Measurements from ENCODE around the gene MRGPRE. TPM values are rescaled to one million over a fixed set of nuclear protein-coding genes. Genes with fewer than 3 reads are reported as not detected.
"Not testable (repeated sequence)": the region's sequence is repeated elsewhere in the genome, so short reads cannot be mapped to it uniquely, and the experiment has no call there.

The MRGPRE gene
- total and polyA plus RNA-seq, 2 donors (not counting 1 experiment from before 2014, with no cell fraction given), result not detected

DNA sequence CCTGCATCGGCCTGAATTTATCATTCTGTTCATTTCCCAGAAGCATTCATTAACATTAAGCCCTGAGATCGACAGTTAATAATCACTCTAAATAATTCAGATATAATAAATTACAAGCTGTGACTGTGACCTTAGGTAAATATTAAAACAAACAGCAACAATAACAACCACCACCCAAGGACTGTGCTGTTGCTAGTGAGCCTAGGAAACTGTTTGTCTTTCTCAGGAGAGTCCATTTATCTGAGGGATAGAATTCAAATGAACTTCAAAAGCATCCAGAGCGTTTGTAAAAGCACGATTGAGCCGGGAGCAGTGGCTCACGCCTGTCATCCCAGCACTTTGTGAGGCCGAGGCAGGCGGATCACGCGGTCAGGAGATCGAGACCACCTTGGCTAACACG, 23.0 kb upstream of the MRGPRE start:
- H3K4me3 ChIP-seq (ENCODE audit: control extremely low read depth in 1 of 5, extremely low read depth in 1 of 5, insufficient read depth in 1 of 5, low read depth in 2 of 5, low read length in 4 of 5); CTCF ChIA-PET; H3K27me3 Mint-ChIP-seq; H4K20me1 ChIP-seq (ENCODE audit: control insufficient read depth, insufficient read depth, low read length, poor library complexity, severe bottlenecking); H3K4me1 Mint-ChIP-seq; H3K4me1 ChIP-seq (ENCODE audit: control insufficient read depth in 2 of 2, insufficient read depth in 2 of 2, low read length in 2 of 2); H3K36me3 ChIP-seq (replicated peaks in 1 of 2; ENCODE audit: control extremely low read depth in 1 of 2, control insufficient read depth in 1 of 2, extremely low read depth in 1 of 2, insufficient read depth in 2 of 2, low read length in 1 of 2); H3K4me3 Mint-ChIP-seq; H3K79me2 ChIP-seq (ENCODE audit: control insufficient read depth, insufficient read depth, low read length); H3K9me3 Mint-ChIP-seq (ENCODE audit: insufficient read depth); H3K27me3 ChIP-seq (replicated peaks in 1 of 4; ENCODE audit: control extremely low read depth in 1 of 4, control insufficient read depth in 3 of 4, insufficient read depth in 4 of 4, low read length in 3 of 4); H2AFZ ChIP-seq (ENCODE audit: insufficient read depth, low read depth, low read length, poor library complexity, severe bottlenecking); H3K4me2 ChIP-seq (replicated peaks; ENCODE audit: low read depth, low read length, poor library complexity, severe bottlenecking); intact Hi-C loops (cut with micrococcal nuclease); DNase-seq; H3K27ac Mint-ChIP-seq; H3K9me3 ChIP-seq (ENCODE audit: control extremely low read depth in 1 of 3, control insufficient read depth in 2 of 3, insufficient read depth in 1 of 3, low read length in 2 of 3); POLR2A ChIA-PET; H3K9ac ChIP-seq (ENCODE audit: low read length); ATAC-seq (ENCODE audit: low read depth); H3K27ac ChIP-seq (ENCODE audit: low read length in 2 of 2): not testable (repeated sequence)
- WGBS (ENCODE audit: insufficient coverage), result no CpG with 5 or more reads among the region's 12 CpGs

DNA sequence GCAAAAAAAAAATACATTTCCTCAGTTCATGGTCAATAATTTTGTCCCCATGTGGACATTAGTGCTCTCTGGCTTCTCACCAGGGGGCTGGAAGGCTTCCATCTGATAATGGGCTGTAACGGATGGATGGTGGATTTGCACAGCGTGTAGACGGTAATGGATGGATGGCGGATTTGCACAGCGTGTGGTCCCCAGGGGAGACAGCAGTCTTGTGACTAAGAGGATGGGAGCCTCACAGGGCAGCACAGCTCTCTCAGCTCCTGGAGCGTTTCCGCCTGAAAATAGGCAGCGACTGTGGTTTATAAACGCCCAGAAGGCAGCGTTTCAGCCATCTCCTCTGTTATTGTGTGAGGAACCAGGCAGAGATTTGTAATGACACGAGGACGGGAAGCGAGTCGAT, 22.6 kb upstream of the MRGPRE start:
- H3K27ac ChIP-seq (ENCODE audit: low read length in 2 of 2); H3K9ac ChIP-seq (ENCODE audit: low read length); H3K4me3 Mint-ChIP-seq; H3K27me3 ChIP-seq (replicated peaks in 1 of 4; ENCODE audit: control extremely low read depth in 1 of 4, control insufficient read depth in 3 of 4, insufficient read depth in 4 of 4, low read length in 3 of 4); H3K27ac Mint-ChIP-seq; H3K9me3 Mint-ChIP-seq (ENCODE audit: insufficient read depth); POLR2A ChIA-PET; H3K36me3 ChIP-seq (replicated peaks in 1 of 2; ENCODE audit: control extremely low read depth in 1 of 2, control insufficient read depth in 1 of 2, extremely low read depth in 1 of 2, insufficient read depth in 2 of 2, low read length in 1 of 2); H3K4me1 ChIP-seq (ENCODE audit: control insufficient read depth in 2 of 2, insufficient read depth in 2 of 2, low read length in 2 of 2); intact Hi-C loops (cut with micrococcal nuclease); H3K4me2 ChIP-seq (replicated peaks; ENCODE audit: low read depth, low read length, poor library complexity, severe bottlenecking); H3K27me3 Mint-ChIP-seq; ATAC-seq (ENCODE audit: low read depth); DNase-seq; H3K4me1 Mint-ChIP-seq; H2AFZ ChIP-seq (ENCODE audit: insufficient read depth, low read depth, low read length, poor library complexity, severe bottlenecking); H3K9me3 ChIP-seq (ENCODE audit: control extremely low read depth in 1 of 3, control insufficient read depth in 2 of 3, insufficient read depth in 1 of 3, low read length in 2 of 3); CTCF ChIA-PET; H3K4me3 ChIP-seq (ENCODE audit: control extremely low read depth in 1 of 5, extremely low read depth in 1 of 5, insufficient read depth in 1 of 5, low read depth in 2 of 5, low read length in 4 of 5); H3K79me2 ChIP-seq (ENCODE audit: control insufficient read depth, insufficient read depth, low read length); H4K20me1 ChIP-seq (ENCODE audit: control insufficient read depth, insufficient read depth, low read length, poor library complexity, severe bottlenecking): not testable (repeated sequence)
- WGBS (ENCODE audit: insufficient coverage), result no CpG with 5 or more reads among the region's 14 CpGs

DNA sequence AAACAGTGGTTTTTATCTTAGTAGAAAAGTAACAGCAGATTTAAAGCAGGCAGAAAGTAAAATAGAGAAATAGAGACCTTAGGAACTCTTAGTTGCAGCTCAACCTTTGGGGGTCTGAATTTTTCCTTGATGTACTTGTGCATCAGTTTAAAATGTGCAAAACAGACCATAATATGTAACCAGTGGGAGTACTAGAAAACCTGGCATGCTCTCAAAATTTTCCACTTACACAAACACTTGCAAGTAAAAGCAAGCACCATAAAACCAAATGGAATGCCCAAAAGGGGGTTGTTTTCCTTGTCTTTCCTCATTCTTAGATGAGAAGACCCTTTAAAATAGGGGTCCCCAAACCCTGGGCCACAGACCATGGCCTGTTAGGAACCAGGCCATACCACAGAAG, 12.9 kb upstream of the MRGPRE start:
- TF ChIP-seq, protein P1, sequence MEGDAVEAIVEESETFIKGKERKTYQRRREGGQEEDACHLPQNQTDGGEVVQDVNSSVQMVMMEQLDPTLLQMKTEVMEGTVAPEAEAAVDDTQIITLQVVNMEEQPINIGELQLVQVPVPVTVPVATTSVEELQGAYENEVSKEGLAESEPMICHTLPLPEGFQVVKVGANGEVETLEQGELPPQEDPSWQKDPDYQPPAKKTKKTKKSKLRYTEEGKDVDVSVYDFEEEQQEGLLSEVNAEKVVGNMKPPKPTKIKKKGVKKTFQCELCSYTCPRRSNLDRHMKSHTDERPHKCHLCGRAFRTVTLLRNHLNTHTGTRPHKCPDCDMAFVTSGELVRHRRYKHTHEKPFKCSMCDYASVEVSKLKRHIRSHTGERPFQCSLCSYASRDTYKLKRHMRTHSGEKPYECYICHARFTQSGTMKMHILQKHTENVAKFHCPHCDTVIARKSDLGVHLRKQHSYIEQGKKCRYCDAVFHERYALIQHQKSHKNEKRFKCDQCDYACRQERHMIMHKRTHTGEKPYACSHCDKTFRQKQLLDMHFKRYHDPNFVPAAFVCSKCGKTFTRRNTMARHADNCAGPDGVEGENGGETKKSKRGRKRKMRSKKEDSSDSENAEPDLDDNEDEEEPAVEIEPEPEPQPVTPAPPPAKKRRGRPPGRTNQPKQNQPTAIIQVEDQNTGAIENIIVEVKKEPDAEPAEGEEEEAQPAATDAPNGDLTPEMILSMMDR (IDR thresholded peaks at IDR 0.05), result no peak
- no peak for TF ChIP-seq EZH2 (IDR thresholded peaks at IDR 0.05; ENCODE audit: borderline replicate concordance, insufficient read depth, low read depth, low read length, poor library complexity, severe bottlenecking)
- Histone ChIP-seq H3K36me3 (replicated peaks in 1 of 2; ENCODE audit: control extremely low read depth in 1 of 2, control insufficient read depth in 1 of 2, extremely low read depth in 1 of 2, insufficient read depth in 2 of 2, low read length in 1 of 2) (no peaks in the 10 kb centered on the region), H3K9me3 (ENCODE audit: control extremely low read depth in 1 of 3, control insufficient read depth in 2 of 3, insufficient read depth in 1 of 3, low read length in 2 of 3) (no peaks in the 10 kb centered on the region), H3K4me1 (ENCODE audit: control insufficient read depth in 2 of 2, insufficient read depth in 2 of 2, low read length in 2 of 2) (no peaks in the 10 kb centered on the region), H3K27me3 (replicated peaks in 1 of 4; ENCODE audit: control extremely low read depth in 1 of 4, control insufficient read depth in 3 of 4, insufficient read depth in 4 of 4, low read length in 3 of 4) (no peaks in the 10 kb centered on the region), H3K4me3 (ENCODE audit: control extremely low read depth in 1 of 5, extremely low read depth in 1 of 5, insufficient read depth in 1 of 5, low read depth in 2 of 5, low read length in 4 of 5) (no peak overlapping the region), H3K79me2 (ENCODE audit: control insufficient read depth, insufficient read depth, low read length) (no peaks in the 10 kb centered on the region), H3K9ac (ENCODE audit: low read length) (no peak overlapping the region), H3K27ac (ENCODE audit: low read length in 2 of 2) (no peak overlapping the region), H3K4me2 (replicated peaks; ENCODE audit: low read depth, low read length, poor library complexity, severe bottlenecking) (no peak overlapping the region), H2AFZ (ENCODE audit: insufficient read depth, low read depth, low read length, poor library complexity, severe bottlenecking) (no peak overlapping the region), H4K20me1 (ENCODE audit: control insufficient read depth, insufficient read depth, low read length, poor library complexity, severe bottlenecking) (no peaks in the 10 kb centered on the region)
- Mint-ChIP-seq H3K4me3 (no peak overlapping the region), H3K27me3 (peaks cover 18% of the 10 kb centered on the region), H3K27ac (no peak overlapping the region), H3K9me3 (ENCODE audit: insufficient read depth) (no peaks in the 10 kb centered on the region), H3K4me1 (no peaks in the 10 kb centered on the region)
- DNase-seq, result no peak
- ATAC-seq (ENCODE audit: low read depth), result no peak
- intact Hi-C loops (cut with micrococcal nuclease), result no loop called here
- ChIA-PET POLR2A (no interaction called here), CTCF (no interaction called here)

Data from B cell (primary cell).